Lung microvascular endothelial cell (primary cell): Measurements from ENCODE around the gene ALS2. TPM values are rescaled to one million over a fixed set of nuclear protein-coding genes. Genes with fewer than 3 reads are reported as not detected.
"Not testable (repeated sequence)": the region's sequence is repeated elsewhere in the genome, so short reads cannot be mapped to it uniquely, and the experiment has no call there.

Experiments used
- DNase-seq, 2 donors: peaks; one replicate each; pipeline versions ENCODE4 v3.0.0 to v3.0.0-alpha.2; 2010; ENCODE audit warnings: low read depth in 2 of 2
- total RNA-seq: library from RNA; depleted of rRNA; stranded (reverse); fragments of >200 nt; gene quantifications from 2 replicates; pipeline ENCODE4 v1.2.1, GENCODE V29; 2014

The ALS2 gene
- total RNA-seq, 1 donor from 2014 or later: 18.7 TPM

DNA sequence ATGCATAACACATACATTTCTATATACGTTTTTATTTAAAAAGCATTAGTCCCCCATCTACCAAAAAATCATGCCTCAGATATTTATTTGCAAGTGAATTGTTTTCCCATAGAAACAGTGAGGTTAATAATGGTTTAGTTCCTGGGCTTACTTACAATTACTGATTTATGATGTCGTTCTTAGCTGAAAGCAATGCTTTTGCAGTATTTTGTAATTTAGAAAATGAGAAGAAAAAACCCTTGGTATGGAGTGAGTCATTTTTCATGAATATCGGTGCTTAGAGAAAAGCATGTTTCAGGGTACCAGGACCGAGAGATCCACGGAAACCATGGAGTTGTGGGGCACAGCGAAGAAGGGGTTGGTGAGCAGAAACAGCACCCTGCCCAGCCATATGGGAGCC, 13.6 kb upstream of the ALS2 start:
- DNase-seq: no peak

DNA sequence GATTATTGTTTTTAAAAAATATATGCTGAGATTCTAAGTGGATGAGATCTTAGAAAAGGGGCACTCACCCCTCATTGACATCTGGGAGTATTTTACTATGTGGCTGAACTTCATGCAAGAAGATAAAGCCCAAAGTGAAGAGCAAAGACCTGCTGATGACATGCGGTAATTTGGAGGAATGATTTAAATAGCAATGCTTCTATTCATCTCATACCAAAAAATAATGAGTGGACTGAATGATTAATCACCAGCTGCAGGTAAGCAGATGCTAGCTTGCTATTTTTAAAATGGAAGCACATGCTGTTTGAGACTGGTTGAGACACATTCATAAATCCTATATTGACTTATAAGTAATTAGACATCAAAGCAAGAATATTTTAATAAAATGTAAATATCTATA, 12.9 kb upstream of the ALS2 start:
- DNase-seq: no peak

DNA sequence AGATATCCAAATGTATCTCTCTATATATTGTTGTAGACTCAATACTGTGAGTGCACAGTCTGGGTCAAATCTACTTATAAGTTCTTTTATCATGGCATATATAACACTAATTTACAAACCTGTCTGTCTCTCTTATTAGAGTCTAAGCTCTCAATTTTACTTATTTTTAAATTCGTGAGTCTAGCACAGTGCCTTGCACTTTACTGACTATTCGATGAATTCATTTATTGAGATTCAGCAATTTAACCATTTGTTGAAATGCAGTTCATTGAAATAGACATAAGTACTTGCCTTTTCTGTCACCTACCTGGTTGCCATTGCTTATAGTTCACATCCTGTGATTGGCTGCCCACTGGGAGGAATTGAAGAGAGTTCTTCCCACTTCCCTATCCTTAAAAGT, 10.3 kb upstream of the ALS2 start:
- no peak for DNase-seq

DNA sequence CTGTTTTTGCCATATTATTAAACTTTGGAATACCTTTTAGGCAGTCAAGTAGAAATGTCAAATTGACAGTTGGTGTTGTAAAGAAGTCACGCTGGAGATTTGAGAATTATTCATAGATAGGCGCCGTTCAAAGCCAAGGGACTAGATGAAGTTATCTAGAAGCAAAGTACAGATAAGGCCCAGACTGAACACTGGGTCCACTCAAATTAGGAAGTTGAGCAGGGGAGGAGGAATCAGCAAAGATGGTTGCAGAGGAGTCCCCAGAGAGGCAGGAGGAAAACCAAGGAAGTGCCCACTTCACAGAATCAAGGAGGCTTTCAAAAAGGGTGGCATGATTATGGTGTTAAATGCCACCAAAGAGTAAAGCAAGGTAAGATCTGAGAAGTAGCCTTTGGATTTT, 9.6 kb upstream of the ALS2 start:
- DNase-seq: no peak

DNA sequence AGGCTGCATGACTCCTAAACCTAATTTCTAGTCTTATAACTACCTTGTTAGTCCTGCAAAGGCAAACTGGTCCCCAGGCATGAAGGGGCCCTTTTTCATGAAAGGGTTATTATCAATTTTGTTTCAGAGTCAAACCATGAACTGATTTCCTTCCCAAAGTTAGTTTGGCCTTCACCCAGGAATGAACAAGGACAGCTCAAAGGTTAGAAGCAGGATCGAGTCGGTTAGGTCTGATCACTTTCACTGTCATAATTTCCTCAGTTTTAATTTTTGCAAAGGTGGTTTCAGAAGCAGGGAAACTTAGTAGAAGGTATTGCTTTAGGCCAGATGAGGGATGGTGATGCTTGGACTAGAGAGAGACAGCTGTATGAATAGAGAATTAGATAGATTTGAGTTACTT, 8.7 kb upstream of the ALS2 start:
- DNase-seq: no peak

DNA sequence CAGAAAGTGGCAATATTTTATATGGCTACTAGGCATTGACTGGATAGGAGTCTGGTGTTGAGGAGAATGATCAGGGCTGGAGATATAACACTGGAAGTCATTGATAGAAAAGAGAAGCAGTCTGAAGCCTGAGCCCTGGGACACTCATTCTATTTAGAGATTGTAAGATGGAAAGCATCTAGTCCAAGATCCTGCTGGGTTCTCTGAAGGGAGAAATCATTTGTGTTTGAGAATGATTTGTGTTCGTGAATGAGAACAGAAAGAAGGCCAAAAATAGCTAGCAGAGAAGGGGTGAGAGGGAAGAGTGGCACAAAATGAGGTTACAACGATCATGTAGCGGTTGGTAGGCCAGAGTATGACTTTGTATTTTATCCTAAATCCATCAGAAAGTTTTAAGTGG, 7.6 kb upstream of the ALS2 start:
- DNase-seq: no peak

DNA sequence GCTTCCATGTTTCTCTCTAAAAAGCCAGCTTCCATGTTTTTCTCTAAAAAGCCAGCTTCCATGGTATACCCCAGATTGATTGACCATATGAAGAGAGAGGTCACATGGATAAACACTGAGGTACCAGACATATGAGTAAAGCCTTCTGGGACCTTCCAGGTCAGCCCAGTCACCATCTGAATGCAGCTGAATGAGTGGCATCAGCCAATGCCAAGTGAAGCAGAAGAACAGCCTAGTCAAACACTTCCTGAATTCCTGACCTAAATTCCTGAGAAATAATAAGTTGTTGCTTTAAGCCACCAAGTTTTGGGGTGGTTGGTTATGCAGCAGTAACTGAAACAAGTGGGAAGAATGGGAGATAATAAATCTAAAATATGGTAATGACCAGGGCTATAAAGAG, 5.7 kb upstream of the ALS2 start:
- DNase-seq: peak in 1 of 2 donors; percentile 38

DNA sequence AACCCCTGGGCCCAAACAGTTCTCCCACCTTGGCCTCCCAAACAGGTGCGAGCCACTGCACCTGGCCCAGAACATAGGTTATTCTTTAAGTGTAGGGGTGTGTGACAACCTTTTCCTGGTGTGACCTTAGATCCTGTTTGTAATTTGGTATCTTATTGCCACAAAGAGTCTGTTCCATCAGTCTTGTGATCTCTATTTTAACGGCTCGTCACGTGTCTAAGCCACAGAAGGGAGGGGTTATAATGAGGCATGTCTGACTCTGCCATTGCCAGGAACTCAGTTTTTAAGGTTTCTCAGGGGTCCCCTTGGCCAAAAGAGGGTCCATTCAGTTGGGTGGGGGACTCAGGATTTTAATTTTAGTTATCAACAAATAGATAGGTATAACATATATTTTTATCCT, 4.4 kb upstream of the ALS2 start:
- DNase-seq: no peak

DNA sequence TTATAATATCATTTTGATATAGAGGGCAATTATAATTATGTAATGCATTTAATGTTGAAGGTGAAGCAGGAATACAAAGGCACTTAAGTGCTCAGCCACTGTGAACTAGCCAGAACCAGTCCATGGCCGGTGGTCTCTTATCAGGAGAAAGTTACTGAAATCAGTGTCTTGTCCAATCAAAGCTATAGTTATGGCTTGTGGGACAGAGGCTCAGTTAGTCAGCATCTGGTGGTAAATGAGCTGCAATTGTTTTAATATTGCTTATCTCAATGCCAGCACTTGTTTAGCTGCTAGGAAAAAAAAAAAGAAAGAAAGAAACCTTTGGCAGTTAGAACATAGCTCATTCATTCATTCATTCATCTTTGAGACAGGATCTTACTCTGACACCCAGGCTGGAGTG, 3.8 kb upstream of the ALS2 start:
- no peak for DNase-seq

DNA sequence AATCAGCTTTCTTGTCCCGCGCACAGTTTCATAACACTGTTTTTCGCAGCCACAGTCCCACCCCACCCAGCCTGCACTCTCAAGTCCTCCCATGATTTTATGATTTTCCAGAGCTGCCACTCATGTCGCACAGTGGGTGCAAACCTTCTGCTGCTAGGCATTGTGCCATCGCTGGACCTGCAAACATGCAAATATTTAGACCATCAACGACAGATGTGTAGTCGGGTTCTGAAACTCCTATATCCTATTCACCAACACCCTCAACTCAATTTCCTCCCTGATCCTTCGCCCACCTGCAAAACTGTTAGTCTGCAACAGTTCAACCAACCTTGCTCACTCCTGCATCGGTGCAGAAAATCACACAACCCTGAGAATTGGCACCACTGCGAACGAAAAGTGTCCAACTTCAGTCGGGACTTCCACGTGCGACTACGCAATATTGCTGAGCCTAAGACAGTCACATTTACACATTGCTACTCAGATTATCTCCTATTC, 871 bp upstream of the ALS2 start:
- DNase-seq: peak in 1 of 2 donors; percentile 11

DNA sequence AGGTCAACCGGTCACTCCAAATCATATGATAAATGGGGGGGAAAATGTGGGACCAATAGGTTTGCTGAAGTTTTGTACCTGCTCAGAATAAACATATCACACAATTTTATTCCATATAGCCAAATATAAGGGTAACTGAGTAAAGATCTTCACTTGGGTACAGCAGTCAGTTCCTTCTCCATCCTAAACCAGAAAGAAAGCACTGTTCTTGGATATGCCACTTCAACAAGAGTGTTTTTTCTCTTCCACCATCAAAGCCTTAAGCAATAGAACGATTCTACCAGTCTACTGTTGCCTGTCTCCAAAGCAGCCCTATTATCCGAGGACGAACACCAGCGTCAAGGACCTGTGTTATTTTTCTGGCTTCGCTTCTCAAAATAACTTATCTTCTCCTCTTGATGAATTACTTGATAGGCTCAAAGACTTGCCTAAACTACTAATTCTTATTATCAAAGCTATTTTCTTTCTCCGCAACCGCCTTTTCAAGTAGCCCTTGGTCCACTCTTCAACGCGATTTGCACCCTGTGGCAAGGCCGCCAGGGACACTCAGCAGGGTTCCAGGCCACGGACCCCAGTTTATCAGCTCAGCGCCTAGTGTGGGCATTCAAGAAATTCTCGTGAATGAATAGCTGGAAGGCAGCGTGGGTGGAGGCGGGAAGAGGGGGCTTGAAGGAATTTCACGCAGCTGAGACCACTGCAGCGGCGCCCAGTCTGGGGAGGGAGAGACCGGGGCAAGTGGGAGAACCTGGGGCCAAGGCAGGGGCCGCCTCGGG, 646 bp downstream of the ALS2 start:
- peak in 1 of 2 donors; percentile 29 for DNase-seq

DNA sequence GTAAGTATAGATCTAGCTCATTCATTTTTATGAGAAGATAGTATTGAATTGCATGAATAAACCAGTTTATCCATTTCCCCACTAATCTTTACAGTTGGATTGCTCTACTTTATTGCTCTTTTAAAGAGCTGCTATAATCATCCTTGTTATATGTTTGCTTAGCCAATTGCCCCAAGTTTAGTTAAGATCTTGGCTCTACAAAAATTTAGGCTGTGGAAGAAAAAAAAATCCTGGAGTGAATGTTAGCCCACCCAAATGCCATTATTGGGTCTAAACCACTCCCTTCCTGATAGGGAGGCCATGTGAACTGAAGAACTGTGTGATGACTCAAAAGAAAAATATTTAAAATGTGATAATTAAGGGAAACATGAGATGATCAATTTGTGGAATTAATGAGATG, 2.9 kb downstream of the ALS2 start:
- DNase-seq: no peak

DNA sequence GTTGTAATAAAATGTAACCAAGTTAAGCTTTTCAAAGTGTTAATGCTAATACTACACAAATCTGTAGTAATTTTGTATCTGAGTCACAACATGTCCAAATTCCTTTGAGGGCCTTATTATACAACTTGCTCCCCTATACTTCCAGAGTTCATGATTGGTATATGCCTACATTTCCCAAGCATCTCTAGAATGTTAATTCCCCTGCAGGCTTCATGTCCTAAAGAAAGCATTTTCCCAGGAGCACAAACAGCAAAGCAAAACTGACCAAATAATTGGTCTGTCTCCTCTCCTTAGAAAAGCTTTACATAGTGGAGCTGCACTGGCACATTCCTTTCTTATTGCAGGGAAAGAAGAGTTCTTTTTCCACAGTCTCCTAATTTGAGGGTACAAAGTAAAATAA, 3.7 kb downstream of the ALS2 start:
- no peak for DNase-seq

DNA sequence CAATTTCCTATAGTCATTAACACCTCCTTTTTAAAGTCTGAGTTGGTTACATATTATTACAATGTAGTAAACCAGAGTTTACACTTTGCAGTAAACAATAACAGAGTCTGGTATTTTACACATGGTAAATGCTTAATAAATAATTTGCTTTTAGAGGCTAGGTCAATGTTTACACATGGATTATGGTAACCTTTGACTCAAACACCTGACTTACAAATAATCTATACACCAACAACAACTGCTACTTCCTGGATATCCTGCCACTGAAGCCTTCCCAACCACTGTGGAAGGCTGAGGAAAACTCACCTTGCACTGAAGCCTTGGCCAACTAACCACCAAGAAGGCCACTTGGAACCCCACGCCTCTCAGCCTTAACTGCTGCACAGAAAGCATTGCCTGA, 5.4 kb downstream of the ALS2 start:
- DNase-seq: no peak

DNA sequence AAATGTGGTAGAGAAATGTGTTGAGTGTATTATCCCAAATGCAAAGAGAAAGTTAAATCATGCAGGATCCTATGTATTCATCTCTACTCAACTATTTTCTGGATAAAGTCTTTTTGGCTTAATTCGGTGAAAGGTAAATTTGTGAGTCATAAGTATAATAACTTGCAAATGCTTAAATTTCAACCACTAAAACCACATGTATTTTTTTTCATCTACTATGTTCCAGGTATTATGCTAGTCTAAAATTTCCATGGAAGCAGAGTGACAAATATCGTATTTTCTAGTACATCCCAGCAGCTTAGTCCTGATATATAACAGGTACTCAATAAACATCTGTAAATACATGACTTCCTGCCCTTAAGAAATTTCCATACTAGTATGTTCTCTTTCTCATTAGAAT, 6.2 kb downstream of the ALS2 start:
- DNase-seq: no peak

DNA sequence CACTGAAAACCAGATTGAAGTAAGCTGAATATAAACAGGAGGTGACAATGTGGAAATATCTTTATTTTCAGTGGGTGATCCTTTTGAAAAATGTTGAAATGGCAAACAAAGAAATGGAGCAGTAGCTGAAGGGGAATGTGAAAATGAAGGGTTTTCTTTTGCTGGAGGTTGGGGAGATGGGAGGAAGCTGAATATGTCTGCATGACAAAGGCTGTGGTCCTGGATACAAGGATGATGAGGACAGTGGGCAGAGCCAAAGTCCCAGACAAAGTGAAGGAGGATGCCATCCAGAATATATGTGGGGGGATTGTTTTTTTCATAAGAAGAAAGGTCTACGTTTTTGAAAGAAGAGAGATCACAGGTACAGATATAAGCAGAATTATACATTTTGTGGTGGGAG, 6.7 kb downstream of the ALS2 start:
- DNase-seq: no peak

DNA sequence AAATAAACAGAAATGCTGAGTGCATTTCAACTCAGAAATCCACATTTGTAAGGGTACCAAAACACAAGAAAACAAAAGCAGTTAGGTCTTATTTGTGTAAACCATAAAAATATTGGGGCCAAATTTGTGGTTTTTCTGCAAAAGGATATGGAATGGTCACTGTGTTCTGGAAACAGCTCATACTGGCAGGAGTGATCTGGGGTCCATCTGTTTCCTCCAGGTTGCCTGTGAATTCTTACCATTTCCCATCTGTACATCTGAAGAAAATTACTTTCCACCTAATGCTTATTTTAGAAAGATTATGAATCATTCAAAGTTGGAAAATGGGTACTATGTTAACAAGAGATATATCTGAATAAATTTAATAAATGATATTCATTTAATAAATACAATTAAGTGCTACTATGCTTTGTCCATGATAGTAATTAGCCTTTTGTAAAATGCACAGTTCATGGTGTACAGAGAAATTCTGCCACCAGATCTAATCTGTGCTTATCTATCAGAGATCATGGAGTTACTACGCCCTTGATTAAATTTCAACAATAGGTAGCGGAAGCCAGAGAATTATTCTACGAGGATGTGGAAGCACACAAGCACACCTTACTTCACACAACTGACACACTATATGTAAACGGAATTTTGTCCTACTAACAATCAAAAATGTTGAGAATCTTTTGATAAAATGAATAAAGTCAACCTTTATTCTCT, 10.9 kb downstream of the ALS2 start:
- DNase-seq: peak in 1 of 2 donors; percentile 70

DNA sequence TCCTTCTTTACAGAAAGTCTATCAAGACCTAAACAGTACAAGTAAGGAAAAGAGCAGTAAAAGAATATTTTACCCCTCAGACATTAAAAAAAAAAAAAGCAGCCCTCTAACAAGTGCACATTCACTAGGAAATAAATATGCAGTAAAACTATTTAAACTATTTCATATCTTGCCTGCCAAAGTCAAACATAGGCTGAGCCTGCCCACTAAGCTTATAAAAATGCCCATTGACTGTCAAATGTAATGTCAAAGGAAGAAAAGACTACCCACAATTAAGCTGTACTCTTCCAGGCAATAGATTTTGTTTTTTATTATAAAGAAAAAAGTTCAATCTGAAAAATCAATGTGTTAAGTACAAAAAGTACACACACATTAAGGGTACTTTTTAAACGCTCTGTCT, 11.8 kb downstream of the ALS2 start:
- peak in 1 of 2 donors; percentile 21 for DNase-seq

DNA sequence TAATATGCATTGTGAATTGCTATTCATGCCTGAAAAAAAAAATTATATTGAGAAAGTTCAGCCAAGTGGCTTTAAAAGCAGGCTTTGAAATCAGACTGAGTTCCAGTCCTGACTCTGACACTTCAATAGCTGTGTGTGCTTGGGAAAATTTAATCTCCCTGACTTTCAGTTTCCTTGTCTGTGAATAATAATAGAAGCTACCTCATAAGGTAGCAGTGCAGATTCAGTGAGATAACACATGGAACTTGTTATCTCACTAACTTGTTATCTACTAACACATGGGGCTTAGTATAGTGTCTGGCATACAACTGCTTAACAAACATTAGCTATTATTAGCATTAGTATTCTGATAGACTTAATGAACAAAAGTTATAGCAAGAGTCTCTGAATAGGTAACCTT, 14.9 kb downstream of the ALS2 start:
- no peak for DNase-seq

DNA sequence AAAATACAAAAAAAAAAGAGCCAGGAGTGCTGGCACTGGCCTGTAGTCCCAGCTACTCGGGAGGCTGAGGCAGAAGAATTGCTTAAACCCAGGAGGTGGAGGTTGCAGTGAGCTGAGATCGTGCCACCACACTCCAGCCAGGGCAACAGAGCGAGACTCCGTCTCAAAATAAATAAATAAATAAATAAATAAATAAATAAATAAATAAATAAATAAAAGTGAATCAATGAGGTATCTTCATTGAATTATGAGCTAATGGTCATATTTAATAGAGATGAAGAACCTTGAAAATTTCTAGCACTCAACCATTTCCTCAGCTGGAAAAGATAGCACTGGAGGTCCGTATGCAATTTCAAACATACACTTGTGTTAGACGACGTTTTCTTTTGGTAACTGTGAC, 16.3 kb downstream of the ALS2 start:
- not testable (repeated sequence) for DNase-seq

DNA sequence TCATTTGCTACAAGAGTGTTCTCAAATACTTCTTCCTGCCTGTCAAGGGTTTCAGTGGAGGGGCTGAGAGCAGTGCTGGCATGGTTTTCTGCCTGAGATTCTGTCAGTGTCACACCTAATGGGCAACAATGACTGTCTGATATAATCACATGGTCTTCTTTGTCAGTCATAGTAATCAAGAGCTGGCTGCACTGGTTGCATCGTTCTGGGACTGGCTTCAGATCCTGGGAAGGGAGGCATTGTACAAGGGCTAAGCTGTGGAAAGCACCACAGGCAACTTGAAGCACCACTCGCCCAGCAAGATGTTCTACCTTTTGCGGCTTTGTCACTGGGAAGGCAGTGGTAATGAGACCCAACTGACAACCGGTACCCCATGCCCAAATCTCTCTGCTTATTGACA, 19.6 kb downstream of the ALS2 start:
- DNase-seq: no peak

DNA sequence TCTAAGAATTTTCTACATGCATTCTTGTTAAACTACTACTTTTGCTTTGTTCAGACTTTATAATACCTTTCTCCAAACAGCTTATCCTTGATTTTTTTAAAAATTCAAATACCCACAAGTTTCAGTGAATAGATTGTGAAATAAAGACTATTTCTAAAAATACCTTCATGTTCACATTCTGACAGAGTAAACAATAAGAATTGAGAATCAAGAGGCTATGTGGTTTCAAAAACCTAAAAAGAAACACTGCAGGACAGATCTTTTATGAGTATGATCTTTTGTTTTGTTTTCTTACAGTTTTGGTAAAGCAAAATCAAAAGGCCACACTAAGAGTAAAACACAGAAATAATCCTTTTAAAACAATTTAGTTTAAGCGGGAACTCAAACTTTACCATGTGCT, 21.2 kb downstream of the ALS2 start:
- DNase-seq: no peak

DNA sequence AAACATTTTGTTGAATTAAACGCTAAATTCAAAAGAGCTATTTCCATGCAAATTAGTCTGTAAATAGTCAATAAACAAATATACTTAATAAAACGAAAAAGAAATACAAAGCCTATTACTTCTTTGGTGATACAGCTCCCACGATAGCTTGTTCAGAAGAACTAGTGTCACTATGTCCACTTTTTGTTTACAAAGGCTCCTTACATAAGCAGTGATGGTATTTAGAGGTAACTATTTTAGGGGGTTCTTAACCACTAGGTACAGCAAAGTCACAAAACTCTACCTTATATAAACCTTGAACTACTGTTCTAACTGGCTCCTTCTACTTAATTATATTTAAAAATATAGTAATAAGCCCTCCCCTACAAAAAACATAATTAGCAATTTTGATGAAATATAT, 21.9 kb downstream of the ALS2 start:
- DNase-seq: no peak
